HepG2 (cell line): ENCODE results near the gene CTDSPL2. TPM values are rescaled to one million over a fixed set of nuclear protein-coding genes. Genes with fewer than 3 reads are reported as not detected.

Experiments
- DRAP1 ChIP-seq: IDR thresholded peaks from 2 replicates; pipeline ENCODE4 v1.6.1; 2016; ENCODE audit warnings: missing genetic modification reagents, missing compliant biosample characterization
- FUBP1 ChIP-seq: sonication (generic); formaldehyde crosslinking; IDR thresholded peaks from 2 replicates; pipeline ENCODE4 v1.5.1; 2020; ENCODE audit warnings: missing genetic modification reagents, mild to moderate bottlenecking, borderline replicate concordance
- HNF1B ChIP-seq: sonication (generic); formaldehyde crosslinking; IDR thresholded peaks from 2 replicates; pipeline ENCODE4 v1.5.1; 2020; ENCODE audit warnings: mild to moderate bottlenecking, moderate library complexity, missing genetic modification reagents
- MAZ ChIP-seq, 2 experiments: sonication (generic) in 1 of 2; formaldehyde crosslinking in 1 of 2; IDR thresholded peaks; 2 replicates each; pipeline versions ENCODE4 v1.5.0 to v1.6.1; 2012 to 2020; ENCODE audit warnings: low read depth in 2 of 2, mild to moderate bottlenecking in 2 of 2, borderline replicate concordance in 1 of 2, improper control_type of control experiment in 1 of 2, low read length in 1 of 2, missing genetic modification reagents in 1 of 2, moderate library complexity in 1 of 2
- PHF8 ChIP-seq: sonication (generic); formaldehyde crosslinking; IDR thresholded peaks from 2 replicates; pipeline ENCODE4 v1.5.0; 2020; ENCODE audit warnings: missing genetic modification reagents
- RERE ChIP-seq: IDR thresholded peaks from 2 replicates; pipeline ENCODE4 v1.6.1; 2016; ENCODE audit warnings: low read depth, missing genetic modification reagents, missing compliant biosample characterization
- RXRB ChIP-seq: IDR thresholded peaks from 2 replicates; pipeline ENCODE4 v1.6.1; 2016; ENCODE audit warnings: borderline replicate concordance, missing genetic modification reagents, missing compliant biosample characterization
- ZNF136 ChIP-seq: sonication (generic); formaldehyde crosslinking; IDR thresholded peaks from 2 replicates; pipeline ENCODE4 v1.8.1; 2022; ENCODE audit warnings: low read depth, mild to moderate bottlenecking, moderate library complexity, missing genetic modification reagents
- ZNF331 ChIP-seq: sonication (generic); formaldehyde crosslinking; IDR thresholded peaks from 2 replicates; pipeline ENCODE4 v1.4.0; 2020; ENCODE audit warnings: missing genetic modification reagents
- ZNF800 ChIP-seq: sonication (generic); formaldehyde crosslinking; IDR thresholded peaks from 2 replicates; pipeline ENCODE4 v1.4.0; 2020; ENCODE audit warnings: missing genetic modification reagents
- polyA plus RNA-seq, 8 experiments: library from polyadenylated mRNA; depleted of rRNA in 3 of 8; stranded (reverse) in 7 of 8; unstranded in 1 of 8; fragments of >200 nt; fragmentation: Illumina TruSeq in 4 of 8; extraction: Trizol in 4 of 8; gene quantifications; 2 replicates each; pipeline versions ENCODE4 v1.2.1 to v1.2.3, GENCODE V29; 2011 to 2016; ENCODE audit warnings: low read depth in 4 of 8, missing spikeins in 1 of 8, mixed read lengths in 1 of 8; ENCODE audit not compliant: insufficient read depth in 1 of 8
- total RNA-seq, 5 experiments: library from RNA; depleted of rRNA; stranded (reverse); fragments of >200 nt; fragmentation: Illumina TruSeq; extraction: Trizol; gene quantifications; 2 replicates each; pipeline ENCODE4 v1.2.3, GENCODE V29; 2016; ENCODE audit warnings: low read depth in 1 of 5
- TF ChIP-seq, protein P1 (sequence below): IDR thresholded peaks from 2 replicates; pipeline ENCODE4 v1.6.1; 2012; ENCODE audit warnings: low read length, improper control_type of control experiment

The CTDSPL2 gene
- total and polyA plus RNA-seq, 2 of the 13 experiments (the other 11 are each of a cell fraction or from before 2014, with no cell fraction given) = 37.4 to 56.2 TPM

- TF ChIP-seq MAZ (IDR thresholded peaks at IDR 0.05; ENCODE audit: borderline replicate concordance, low read depth, low read length) (peak; percentile 87; the same call in 1 of the 2 replicates), MAZ (CRISPR knock-in tag; IDR thresholded peaks at IDR 0.05; ENCODE audit: low read depth) (peak; percentile 51; the same call in 1 of the 2 replicates), HNF1B (no peak), RXRB (CRISPR knock-in tag) (peak; percentile 16; the same call in 1 of the 2 replicates), ZNF136 (0 out of 2 replicates have a peak, but pooled peaks have one; percentile 31), ZNF800 (CRISPR knock-in tag) (0 out of 2 replicates have a peak, but pooled peaks have one; percentile 24), FUBP1 (CRISPR knock-in tag) (0 out of 2 replicates have a peak, but pooled peaks have one; percentile 48), PHF8 (CRISPR knock-in tag) (peak; percentile 88), RERE (CRISPR knock-in tag) (peak; percentile 32; the same call in 1 of the 2 replicates), DRAP1 (CRISPR knock-in tag) (0 out of 2 replicates have a peak, but pooled peaks have one; percentile 50), ZNF331 (CRISPR knock-in tag) (0 out of 2 replicates have a peak, but pooled peaks have one; percentile 23)
- TF ChIP-seq, protein P1, sequence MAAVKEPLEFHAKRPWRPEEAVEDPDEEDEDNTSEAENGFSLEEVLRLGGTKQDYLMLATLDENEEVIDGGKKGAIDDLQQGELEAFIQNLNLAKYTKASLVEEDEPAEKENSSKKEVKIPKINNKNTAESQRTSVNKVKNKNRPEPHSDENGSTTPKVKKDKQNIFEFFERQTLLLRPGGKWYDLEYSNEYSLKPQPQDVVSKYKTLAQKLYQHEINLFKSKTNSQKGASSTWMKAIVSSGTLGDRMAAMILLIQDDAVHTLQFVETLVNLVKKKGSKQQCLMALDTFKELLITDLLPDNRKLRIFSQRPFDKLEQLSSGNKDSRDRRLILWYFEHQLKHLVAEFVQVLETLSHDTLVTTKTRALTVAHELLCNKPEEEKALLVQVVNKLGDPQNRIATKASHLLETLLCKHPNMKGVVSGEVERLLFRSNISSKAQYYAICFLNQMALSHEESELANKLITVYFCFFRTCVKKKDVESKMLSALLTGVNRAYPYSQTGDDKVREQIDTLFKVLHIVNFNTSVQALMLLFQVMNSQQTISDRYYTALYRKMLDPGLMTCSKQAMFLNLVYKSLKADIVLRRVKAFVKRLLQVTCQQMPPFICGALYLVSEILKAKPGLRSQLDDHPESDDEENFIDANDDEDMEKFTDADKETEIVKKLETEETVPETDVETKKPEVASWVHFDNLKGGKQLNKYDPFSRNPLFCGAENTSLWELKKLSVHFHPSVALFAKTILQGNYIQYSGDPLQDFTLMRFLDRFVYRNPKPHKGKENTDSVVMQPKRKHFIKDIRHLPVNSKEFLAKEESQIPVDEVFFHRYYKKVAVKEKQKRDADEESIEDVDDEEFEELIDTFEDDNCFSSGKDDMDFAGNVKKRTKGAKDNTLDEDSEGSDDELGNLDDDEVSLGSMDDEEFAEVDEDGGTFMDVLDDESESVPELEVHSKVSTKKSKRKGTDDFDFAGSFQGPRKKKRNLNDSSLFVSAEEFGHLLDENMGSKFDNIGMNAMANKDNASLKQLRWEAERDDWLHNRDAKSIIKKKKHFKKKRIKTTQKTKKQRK = no peak
Observed at GRCh38 chr15:44536302-44536961, 109.0 kb downstream of the CTDSPL2 start (continued).
